ENCODE data around the gene SF3B4. TPM values are rescaled to one million over a fixed set of nuclear protein-coding genes. Genes with fewer than 3 reads are reported as not detected.

SF3B4 gene
- total and polyA plus RNA-seq, 2 of the 13 experiments (the other 11 are each of a cell fraction or from before 2014, with no cell fraction given) = 13.8 to 14.8 TPM

GRCh38 chr1:149923626-149924025, 4.0 kb downstream of the SF3B4 start:
- POLR2A ChIA-PET = no interaction called here
- BruUV-seq (replicated peaks) = no TSS peak
- Histone ChIP-seq H3K4me2 (ENCODE audit: low read depth, low read length) (no peak overlapping the region), H3K4me3 (replicated peaks in 1 of 3; ENCODE audit: insufficient read depth in 1 of 3, low read depth in 2 of 3, low read length in 3 of 3) (no peak overlapping the region), H4K20me1 (ENCODE audit: insufficient read depth, low read length) (0 out of 2 replicates have a peak, but pooled peaks cover 3% of the 10 kb centered on the region), H3K36me3 (replicated peaks in 1 of 2; ENCODE audit: control insufficient read depth in 1 of 2, insufficient read depth in 2 of 2, low read length in 2 of 2) (peaks cover 13 to 41% of the 10 kb centered on the region in 2 experiments), H3K27me3 (ENCODE audit: control insufficient read depth in 1 of 2, insufficient read depth in 2 of 2, low read length in 2 of 2) (no peaks in the 10 kb centered on the region; a peak in 1 of 5 replicates), H3K9me3 (ENCODE audit: low read length) (no peaks in the 10 kb centered on the region), H3K9ac (ENCODE audit: insufficient read depth, low read depth, low read length) (no peak overlapping the region), H2AFZ (ENCODE audit: low read length) (no peak overlapping the region), H3K79me2 (ENCODE audit: insufficient read depth, low read length) (peaks cover 17% of the 10 kb centered on the region), H3K27ac (ENCODE audit: extremely low read length, insufficient read depth, low read length) (no peak overlapping the region), H3K4me1 (ENCODE audit: insufficient read depth, low read length) (peaks cover 29% of the 10 kb centered on the region)
- no peak for FAIRE-seq
- 98% methylated on average over 10 of the region's 10 CpGs for WGBS (ENCODE audit: low lambda C conversion rate)
- intact Hi-C loops (cut with micrococcal nuclease; ENCODE audit: unreplicated experiment) (no loop called here), in situ Hi-C loops (cut with HindIII; ENCODE audit: extremely low pct_ligation_motif_present, low pct_unique_long_range_greater_than_20kb) (no loop called here)
- CTCF ChIA-PET (ENCODE audit: low intra/inter-chr PET ratio, low total read pairs) = no interaction called here
- no peak for DNase-seq (ENCODE audit: low spot score)
- TF ChIP-seq RBM39 (IDR thresholded peaks at IDR 0.05; ENCODE audit: low read depth, low read length, poor library complexity, severe bottlenecking) (no peak), LCORL (IDR thresholded peaks at IDR 0.05) (no peak), LCORL (CRISPR knock-in tag; IDR thresholded peaks at IDR 0.05) (no peak), ZNF160 (CRISPR knock-in tag; IDR thresholded peaks at IDR 0.05) (no peak), JARID2 (CRISPR knock-in tag; IDR thresholded peaks at IDR 0.05; ENCODE audit: insufficient replicate concordance) (no peak), IKZF1 (IDR thresholded peaks at IDR 0.05) (no peak), ZNF777 (CRISPR knock-in tag; IDR thresholded peaks at IDR 0.05) (no peak), RARA (CRISPR knock-in tag; IDR thresholded peaks at IDR 0.05) (no peak)
- TF ChIP-seq, protein P1, sequence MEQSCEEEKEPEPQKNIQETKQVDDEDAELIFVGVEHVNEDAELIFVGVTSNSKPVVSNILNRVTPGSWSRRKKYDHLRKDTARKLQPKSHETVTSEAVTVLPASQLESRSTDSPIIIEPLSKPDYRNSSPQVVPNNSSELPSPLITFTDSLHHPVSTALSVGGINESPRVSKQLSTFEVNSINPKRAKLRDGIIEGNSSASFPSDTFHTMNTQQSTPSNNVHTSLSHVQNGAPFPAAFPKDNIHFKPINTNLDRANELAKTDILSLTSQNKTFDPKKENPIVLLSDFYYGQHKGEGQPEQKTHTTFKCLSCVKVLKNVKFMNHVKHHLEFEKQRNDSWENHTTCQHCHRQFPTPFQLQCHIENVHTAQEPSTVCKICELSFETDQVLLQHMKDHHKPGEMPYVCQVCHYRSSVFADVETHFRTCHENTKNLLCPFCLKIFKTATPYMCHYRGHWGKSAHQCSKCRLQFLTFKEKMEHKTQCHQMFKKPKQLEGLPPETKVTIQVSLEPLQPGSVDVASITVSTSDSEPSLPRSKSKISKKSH (CRISPR knock-in tag; IDR thresholded peaks at IDR 0.05; ENCODE audit: borderline replicate concordance) = no peak
- TF ChIP-seq, protein P2, sequence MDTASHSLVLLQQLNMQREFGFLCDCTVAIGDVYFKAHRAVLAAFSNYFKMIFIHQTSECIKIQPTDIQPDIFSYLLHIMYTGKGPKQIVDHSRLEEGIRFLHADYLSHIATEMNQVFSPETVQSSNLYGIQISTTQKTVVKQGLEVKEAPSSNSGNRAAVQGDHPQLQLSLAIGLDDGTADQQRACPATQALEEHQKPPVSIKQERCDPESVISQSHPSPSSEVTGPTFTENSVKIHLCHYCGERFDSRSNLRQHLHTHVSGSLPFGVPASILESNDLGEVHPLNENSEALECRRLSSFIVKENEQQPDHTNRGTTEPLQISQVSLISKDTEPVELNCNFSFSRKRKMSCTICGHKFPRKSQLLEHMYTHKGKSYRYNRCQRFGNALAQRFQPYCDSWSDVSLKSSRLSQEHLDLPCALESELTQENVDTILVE (CRISPR knock-in tag; IDR thresholded peaks at IDR 0.05) = no peak
- TF ChIP-seq, protein P3, sequence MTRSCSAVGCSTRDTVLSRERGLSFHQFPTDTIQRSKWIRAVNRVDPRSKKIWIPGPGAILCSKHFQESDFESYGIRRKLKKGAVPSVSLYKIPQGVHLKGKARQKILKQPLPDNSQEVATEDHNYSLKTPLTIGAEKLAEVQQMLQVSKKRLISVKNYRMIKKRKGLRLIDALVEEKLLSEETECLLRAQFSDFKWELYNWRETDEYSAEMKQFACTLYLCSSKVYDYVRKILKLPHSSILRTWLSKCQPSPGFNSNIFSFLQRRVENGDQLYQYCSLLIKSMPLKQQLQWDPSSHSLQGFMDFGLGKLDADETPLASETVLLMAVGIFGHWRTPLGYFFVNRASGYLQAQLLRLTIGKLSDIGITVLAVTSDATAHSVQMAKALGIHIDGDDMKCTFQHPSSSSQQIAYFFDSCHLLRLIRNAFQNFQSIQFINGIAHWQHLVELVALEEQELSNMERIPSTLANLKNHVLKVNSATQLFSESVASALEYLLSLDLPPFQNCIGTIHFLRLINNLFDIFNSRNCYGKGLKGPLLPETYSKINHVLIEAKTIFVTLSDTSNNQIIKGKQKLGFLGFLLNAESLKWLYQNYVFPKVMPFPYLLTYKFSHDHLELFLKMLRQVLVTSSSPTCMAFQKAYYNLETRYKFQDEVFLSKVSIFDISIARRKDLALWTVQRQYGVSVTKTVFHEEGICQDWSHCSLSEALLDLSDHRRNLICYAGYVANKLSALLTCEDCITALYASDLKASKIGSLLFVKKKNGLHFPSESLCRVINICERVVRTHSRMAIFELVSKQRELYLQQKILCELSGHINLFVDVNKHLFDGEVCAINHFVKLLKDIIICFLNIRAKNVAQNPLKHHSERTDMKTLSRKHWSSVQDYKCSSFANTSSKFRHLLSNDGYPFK (CRISPR knock-in tag; IDR thresholded peaks at IDR 0.05; ENCODE audit: borderline replicate concordance) = no peak
- TF ChIP-seq, protein P4, sequence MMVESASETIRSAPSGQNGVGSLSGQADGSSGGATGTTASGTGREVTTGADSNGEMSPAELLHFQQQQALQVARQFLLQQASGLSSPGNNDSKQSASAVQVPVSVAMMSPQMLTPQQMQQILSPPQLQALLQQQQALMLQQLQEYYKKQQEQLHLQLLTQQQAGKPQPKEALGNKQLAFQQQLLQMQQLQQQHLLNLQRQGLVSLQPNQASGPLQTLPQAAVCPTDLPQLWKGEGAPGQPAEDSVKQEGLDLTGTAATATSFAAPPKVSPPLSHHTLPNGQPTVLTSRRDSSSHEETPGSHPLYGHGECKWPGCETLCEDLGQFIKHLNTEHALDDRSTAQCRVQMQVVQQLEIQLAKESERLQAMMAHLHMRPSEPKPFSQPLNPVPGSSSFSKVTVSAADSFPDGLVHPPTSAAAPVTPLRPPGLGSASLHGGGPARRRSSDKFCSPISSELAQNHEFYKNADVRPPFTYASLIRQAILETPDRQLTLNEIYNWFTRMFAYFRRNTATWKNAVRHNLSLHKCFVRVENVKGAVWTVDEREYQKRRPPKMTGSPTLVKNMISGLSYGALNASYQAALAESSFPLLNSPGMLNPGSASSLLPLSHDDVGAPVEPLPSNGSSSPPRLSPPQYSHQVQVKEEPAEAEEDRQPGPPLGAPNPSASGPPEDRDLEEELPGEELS (CRISPR knock-in tag; IDR thresholded peaks at IDR 0.05) = no peak
- ATAC-seq = no peak

Data from HepG2 (cell line).